Mucosa of descending colon (tissue), 3 donors: ENCODE measurements around the gene GFI1B. TPM values are rescaled to one million over a fixed set of nuclear protein-coding genes. Genes with fewer than 3 reads are reported as not detected.

Experiments used
- ATAC-seq: fragments of 200-7000 bp; cut with Tn5 transposase; one replicate; pipeline ENCODE4 v1.9.1; 2020; ENCODE audit warnings: mild to moderate bottlenecking, moderate library complexity
- DNase-seq, 3 donors: peaks; one replicate each; pipeline ENCODE4 v3.0.0-alpha.2; 2020
- H3K36me3 ChIP-seq: fragments of 200-600 bp; one replicate; pipeline ENCODE4 v1.8.0; 2021; ENCODE audit warnings: low read depth, mild to moderate bottlenecking
- H3K4me1 ChIP-seq: fragments of 200-600 bp; one replicate; pipeline ENCODE4 v1.8.0; 2021; ENCODE audit warnings: low read depth, mild to moderate bottlenecking
- H3K4me3 ChIP-seq: fragments of 200-600 bp; one replicate; pipeline ENCODE4 v1.8.0; 2021; ENCODE audit warnings: mild to moderate bottlenecking
- H3K9me3 ChIP-seq: fragments of 200-600 bp; one replicate; pipeline ENCODE4 v1.8.0; 2021; ENCODE audit warnings: mild to moderate bottlenecking
- CTCF ChIP-seq: fragments of 200-600 bp; IDR thresholded peaks from one replicate; pipeline ENCODE4 v1.8.0; 2022; ENCODE audit warnings: antibody characterized with exemption, mild to moderate bottlenecking
- intact Hi-C, 2 donors: fragments of 100-400 bp; cut with DNase I in 1 of 2; cut with micrococcal nuclease in 1 of 2; formaldehyde crosslinking; loops; one replicate each; pipeline versions ENCODE4 v1.11.0 to v1.11.1; 2022; cut with DNase I, micrococcal nuclease
- total RNA-seq, 3 donors: library from RNA; stranded (reverse); fragmentation: NEBNext Ultra II Directional in 2 of 3; extraction: Animal tissue kit (Norgen Biotek cat#: 25700) in 2 of 3; gene quantifications; one replicate each; pipeline versions ENCODE4 v1.2.1 to v1.2.4, GENCODE V29; 2021 to 2023
- donor health status: DM: no; HTN: no; CAD: no; lungs with moderate emphysema.
- donor health status: DM: no; HTN: no; CAD: no.
- donor health status: DM: no; HTN: yes; CAD: no.

Gene GFI1B
- total RNA-seq, 3 donors from 2014 or later: 1.4 to 2.6 (median 1.5) TPM

- no peak for ATAC-seq
- Histone ChIP-seq H3K4me1 (peaks cover 15% of the 10 kb centered on the region), H3K36me3 (no peaks in the 10 kb centered on the region), H3K4me3 (no peak overlapping the region), H3K9me3 (no peaks in the 10 kb centered on the region)
- no peak for TF ChIP-seq CTCF
- DNase-seq: peak in 1 of 3 donors; percentile 22
- intact Hi-C loops: no loop called here
Observed at GRCh38 chr9:133004999-133005760, 26.7 kb downstream of the GFI1B start.

GRCh38 chr9:133005957-133006356 lies 27.5 kb downstream of the GFI1B start:
- no peaks in the 10 kb centered on the region for H3K9me3 ChIP-seq
- no peaks in the 10 kb centered on the region for H3K36me3 ChIP-seq
- H3K4me3 ChIP-seq: no peak overlapping the region
- no peak for TF ChIP-seq CTCF
- peaks cover 15% of the 10 kb centered on the region for H3K4me1 ChIP-seq
- ATAC-seq: no peak
- no peak for DNase-seq
- intact Hi-C loops: no loop called here

GRCh38 chr9:133006731-133007352 lies 28.3 kb downstream of the GFI1B start:
- no peak for TF ChIP-seq CTCF
- no peak overlapping the region for H3K4me3 ChIP-seq
- no peaks in the 10 kb centered on the region for H3K36me3 ChIP-seq
- H3K4me1 ChIP-seq: peaks cover 15% of the 10 kb centered on the region
- intact Hi-C loops: no loop called here
- DNase-seq (peak in 2 of 3 donors; percentile 3 to 6), ATAC-seq (no peak)
- no peaks in the 10 kb centered on the region for H3K9me3 ChIP-seq

- ATAC-seq (peak; percentile 2), DNase-seq (peak in 2 of 3 donors; percentile 32 to 44)
- Histone ChIP-seq H3K4me3 (no peak overlapping the region), H3K4me1 (peaks cover 15% of the 10 kb centered on the region), H3K9me3 (no peaks in the 10 kb centered on the region), H3K36me3 (no peaks in the 10 kb centered on the region)
- intact Hi-C loops: no loop called here
- TF ChIP-seq CTCF: no peak
Observed at GRCh38 chr9:133008406-133008805, 29.9 kb downstream of the GFI1B start.

- Histone ChIP-seq H3K4me1 (peaks cover 15% of the 10 kb centered on the region), H3K9me3 (no peaks in the 10 kb centered on the region), H3K36me3 (no peaks in the 10 kb centered on the region), H3K4me3 (no peak overlapping the region)
- DNase-seq (peak in 1 of 3 donors; percentile 49), ATAC-seq (peak; percentile 89)
- no peak for TF ChIP-seq CTCF
- intact Hi-C loops: no loop called here
Observed at GRCh38 chr9:133008824-133009223, 30.3 kb downstream of the GFI1B start.
